ENCODE results near the gene U2AF1L4. TPM values are rescaled to one million over a fixed set of nuclear protein-coding genes. Genes with fewer than 3 reads are reported as not detected.

Gene U2AF1L4, protein sequence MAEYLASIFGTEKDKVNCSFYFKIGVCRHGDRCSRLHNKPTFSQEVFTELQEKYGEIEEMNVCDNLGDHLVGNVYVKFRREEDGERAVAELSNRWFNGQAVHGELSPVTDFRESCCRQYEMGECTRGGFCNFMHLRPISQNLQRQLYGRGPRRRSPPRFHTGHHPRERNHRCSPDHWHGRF
- total RNA-seq (2022): 32.0 and 37.5 TPM in 2 replicates
- Bru-seq, nascent RNA: percentile 73 among the genes with signal in this experiment
- BruChase-seq, experiment 1, labeled RNA remaining after a 6-hour chase: percentile 76 among the genes with signal in this experiment
- percentile 77 among the genes with signal in this experiment for BruChase-seq, experiment 2, labeled RNA remaining after a 2-hour chase
- long read RNA-seq, partial matches to known transcripts: 2 of 70 reads
- long read RNA-seq, other reads (novel, unspliced or antisense): 67 of 70 reads

DNA sequence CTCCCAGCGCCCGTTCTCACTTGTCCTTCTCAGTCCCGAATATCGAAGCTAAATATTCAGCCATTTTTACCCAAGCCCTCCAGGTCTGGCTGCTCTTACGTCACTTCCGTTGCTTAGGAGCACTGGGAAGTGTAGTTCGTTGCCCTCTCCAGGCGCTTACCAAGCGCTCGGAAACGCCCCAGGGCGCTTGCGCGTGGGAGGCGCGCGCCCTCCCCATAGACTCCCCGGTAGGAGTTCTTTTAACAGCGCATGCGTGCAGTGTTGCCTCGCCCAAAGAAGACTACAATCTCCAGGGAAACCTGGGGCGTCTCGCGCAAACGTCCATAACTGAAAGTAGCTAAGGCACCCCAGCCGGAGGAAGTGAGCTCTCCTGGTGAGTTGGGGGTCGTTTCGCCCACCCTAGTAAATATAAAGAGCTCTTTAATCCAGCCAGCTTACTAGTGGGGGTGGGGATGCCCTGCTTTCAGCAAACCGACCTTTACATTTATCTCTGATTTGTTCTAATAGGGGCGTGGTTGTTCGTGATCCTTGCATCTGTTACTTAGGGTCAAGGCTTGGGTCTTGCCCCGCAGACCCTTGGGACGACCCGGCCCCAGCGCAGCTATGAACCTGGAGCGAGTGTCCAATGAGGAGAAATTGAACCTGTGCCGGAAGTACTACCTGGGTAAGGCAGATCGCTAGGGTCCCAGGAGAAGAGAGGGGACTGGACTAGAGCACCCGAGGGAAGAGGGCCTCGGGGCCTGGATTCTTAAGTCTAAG, at the start of gene U2AF1L4, which contains the start of gene PSENEN:
U2AF1L4 (minus strand) TSS at position 91 of the 759 bp plus-strand sequence; CDS start at position 64, 27 bp downstream.
PSENEN (plus strand) TSS at position 324 of the 759 bp plus-strand sequence; CDS start at position 604, 280 bp downstream.
- Mint-ChIP-seq H3K27ac (ENCODE audit: low read depth, unreplicated experiment) (peak within 1 kb of the TSS; percentile 100), H3K4me3 (ENCODE audit: unreplicated experiment) (peak within 1 kb of the TSS; percentile 99), H3K9me3 (ENCODE audit: unreplicated experiment) (no peaks in the 10 kb centered on the region), H3K27me3 (ENCODE audit: insufficient read depth, unreplicated experiment) (no peaks in the 10 kb centered on the region), H3K4me1 (ENCODE audit: insufficient read depth, unreplicated experiment) (peaks cover 32% of the 10 kb centered on the region), H3K36me3 (ENCODE audit: insufficient read depth, unreplicated experiment) (peaks cover 31% of the 10 kb centered on the region)
- ChIA-PET POLR2A (interaction anchor here (0.6 to 3.1 kb wide), 15 partner anchors 8 to 469 kb away, joined by 3 to 12 read pairs (median 3); partner anchors contain the start of genes ALKBH6, COX6B1, NFKBID and POLR2I), CTCF (interaction anchor here (1.1 kb wide), 1 partner anchor 27 kb away, joined by 7 read pairs; no protein-coding TSS in a partner anchor)
- no peak for TF ChIP-seq CTCF (IDR thresholded peaks at IDR 0.05; ENCODE audit: unreplicated experiment)
- intact Hi-C loops (cut with micrococcal nuclease): loop anchor here (1.0 kb wide), 1 partner anchor 28 kb away; no protein-coding TSS in a partner anchor
- peak; percentile 100 for DNase-seq (ENCODE audit: unreplicated experiment)
- TSS peak; percentile 61 for BruUV-seq (replicated peaks)

DNA sequence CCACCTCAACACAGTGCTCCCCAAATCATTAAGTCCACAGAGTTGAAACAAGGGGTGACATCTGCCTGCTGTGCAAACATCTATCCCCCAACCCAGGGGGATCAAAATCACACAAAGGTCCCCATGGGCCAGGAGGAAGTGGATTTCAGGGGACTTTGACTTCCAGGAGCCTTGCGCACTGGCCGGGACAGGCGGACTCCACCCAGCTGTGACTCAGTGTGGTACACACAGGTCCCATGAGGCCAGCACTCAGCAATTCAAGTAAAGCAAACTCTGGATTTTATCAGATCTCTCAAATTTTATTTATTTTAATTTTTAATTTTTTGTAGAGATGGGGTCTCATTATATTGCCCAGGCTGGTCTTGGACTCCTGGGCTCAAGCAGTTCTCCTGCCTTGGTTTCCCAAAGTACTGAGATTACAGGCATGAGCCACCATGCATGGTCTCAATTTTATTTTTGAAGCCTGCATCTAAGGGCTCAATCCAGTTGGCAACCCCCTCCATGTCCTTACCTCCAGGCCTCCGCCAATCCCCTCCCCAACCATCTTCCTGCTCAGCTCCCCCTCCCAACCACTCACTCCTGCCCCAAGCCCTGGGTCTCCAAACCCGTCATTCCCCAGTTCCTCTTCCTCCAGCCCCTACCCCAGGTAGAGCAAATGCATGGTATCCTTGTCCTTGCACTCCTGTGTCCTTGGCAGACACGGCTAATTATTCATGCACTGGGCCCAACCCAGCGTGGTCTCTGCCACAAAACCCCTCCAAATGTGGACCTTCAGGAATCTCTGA, 48.4 kb upstream of the U2AF1L4 start:
- Mint-ChIP-seq H3K36me3 (ENCODE audit: insufficient read depth, unreplicated experiment) (no peaks in the 10 kb centered on the region), H3K27ac (ENCODE audit: low read depth, unreplicated experiment) (no peak overlapping the region), H3K4me1 (ENCODE audit: insufficient read depth, unreplicated experiment) (no peaks in the 10 kb centered on the region), H3K9me3 (ENCODE audit: unreplicated experiment) (no peaks in the 10 kb centered on the region), H3K4me3 (ENCODE audit: unreplicated experiment) (no peak overlapping the region), H3K27me3 (ENCODE audit: insufficient read depth, unreplicated experiment) (peaks cover 16% of the 10 kb centered on the region)
- ChIA-PET POLR2A (no interaction called here), CTCF (no interaction called here)
- no TSS peak for BruUV-seq (replicated peaks)
- no peak for DNase-seq (ENCODE audit: unreplicated experiment)
- intact Hi-C loops (cut with micrococcal nuclease): no loop called here
- TF ChIP-seq CTCF (IDR thresholded peaks at IDR 0.05; ENCODE audit: unreplicated experiment): no peak

GRCh38 chr19:35792888-35793287, 47.7 kb upstream of the U2AF1L4 start:
- POLR2A ChIA-PET: no interaction called here
- intact Hi-C loops (cut with micrococcal nuclease): no loop called here
- CTCF ChIA-PET: no interaction called here
- Mint-ChIP-seq H3K27me3 (ENCODE audit: insufficient read depth, unreplicated experiment) (peaks cover 16% of the 10 kb centered on the region), H3K36me3 (ENCODE audit: insufficient read depth, unreplicated experiment) (no peaks in the 10 kb centered on the region), H3K27ac (ENCODE audit: low read depth, unreplicated experiment) (no peak overlapping the region), H3K4me3 (ENCODE audit: unreplicated experiment) (no peak overlapping the region), H3K9me3 (ENCODE audit: unreplicated experiment) (no peaks in the 10 kb centered on the region), H3K4me1 (ENCODE audit: insufficient read depth, unreplicated experiment) (no peaks in the 10 kb centered on the region)
- no peak for DNase-seq (ENCODE audit: unreplicated experiment)
- BruUV-seq (replicated peaks): no TSS peak
- no peak for TF ChIP-seq CTCF (IDR thresholded peaks at IDR 0.05; ENCODE audit: unreplicated experiment)

All from MCF 10A (cell line).